CD4-positive, CD25-positive, alpha-beta regulatory T cell (primary cell): ENCODE measurements around the gene AMMECR1. TPM values are rescaled to one million over a fixed set of nuclear protein-coding genes. Genes with fewer than 3 reads are reported as not detected.
"Not testable (repeated sequence)": the region's sequence is repeated elsewhere in the genome, so short reads cannot be mapped to it uniquely, and the experiment has no call there.

Experiments used
- ATAC-seq, 2 donors: fragments of 150-1000 bp; cut with Tn5 transposase; one replicate each; pipeline ENCODE4 v1.10.0; 2021; ENCODE audit warnings: low read depth in 2 of 2, moderate number of reproducible peaks in 2 of 2, moderate library complexity in 1 of 2
- DNase-seq, 3 donors: peaks; one replicate each; pipeline versions ENCODE4 v3.0.0 to v3.0.0-alpha.2; 2012 to 2022; ENCODE audit warnings: mixed read lengths in 1 of 3
- H3K27ac ChIP-seq: one replicate; pipeline ENCODE4 v1.7.0; 2013; ENCODE audit warnings: mild to moderate bottlenecking, low read length; ENCODE audit not compliant: insufficient read depth, poor library complexity, severe bottlenecking
- H3K27me3 ChIP-seq: one replicate; pipeline ENCODE4 v1.7.0; 2013; ENCODE audit warnings: low read length; ENCODE audit not compliant: control insufficient read depth, insufficient read depth
- H3K36me3 ChIP-seq: one replicate; pipeline ENCODE4 v1.7.0; 2013; ENCODE audit warnings: mild to moderate bottlenecking, low read length, moderate library complexity; ENCODE audit not compliant: control insufficient read depth, insufficient read depth
- H3K4me1 ChIP-seq: 2 replicates; pipeline ENCODE4 v1.7.0; 2013; ENCODE audit warnings: mild to moderate bottlenecking, low read length; ENCODE audit not compliant: insufficient read depth, control insufficient read depth, poor library complexity, severe bottlenecking
- H3K4me3 ChIP-seq: one replicate; pipeline ENCODE4 v1.7.0; 2013; ENCODE audit warnings: low read depth, mild to moderate bottlenecking, low read length, moderate library complexity
- H3K9me3 ChIP-seq, 2 experiments: 1 replicate in 1 of 2; 2 replicates in 1 of 2; pipeline ENCODE4 v1.7.0; 2013; ENCODE audit warnings: low read length in 2 of 2, mild to moderate bottlenecking in 1 of 2, moderate library complexity in 1 of 2; ENCODE audit not compliant: control insufficient read depth in 2 of 2
- H3K27ac Mint-ChIP-seq, 3 donors: one replicate each; pipeline ENCODE4 v1.8.0; 2020 to 2022; ENCODE audit warnings: mild to moderate bottlenecking in 3 of 3, mixed read lengths in 3 of 3, moderate library complexity in 2 of 3
- H3K27me3 Mint-ChIP-seq: one replicate; pipeline ENCODE4 v1.8.0; 2022; ENCODE audit warnings: mild to moderate bottlenecking, mixed read lengths
- H3K36me3 Mint-ChIP-seq: one replicate; pipeline ENCODE4 v1.8.0; 2020; ENCODE audit warnings: mixed read lengths
- H3K4me1 Mint-ChIP-seq, 4 donors: one replicate each; pipeline ENCODE4 v1.8.0; 2020 to 2022; ENCODE audit warnings: mixed read lengths in 4 of 4, mild to moderate bottlenecking in 1 of 4
- H3K4me3 Mint-ChIP-seq, 4 donors: one replicate each; pipeline ENCODE4 v1.8.0; 2020 to 2022; ENCODE audit warnings: mild to moderate bottlenecking in 4 of 4, mixed read lengths in 4 of 4, moderate library complexity in 3 of 4
- H3K9me3 Mint-ChIP-seq, 7 donors: one replicate each; pipeline ENCODE4 v1.8.0; 2020 to 2022; ENCODE audit warnings: mixed read lengths in 7 of 7, mild to moderate bottlenecking in 3 of 7, moderate library complexity in 2 of 7
- polyA plus RNA-seq, 4 donors: library from polyadenylated mRNA; unstranded; fragments of 300-500 nt; fragmentation: Illumina TruSeq; gene quantifications; one replicate each; pipeline ENCODE4 v1.2.3, GENCODE V29; 2021
- total RNA-seq: library from RNA; stranded (reverse); gene quantifications from one replicate; pipeline ENCODE4 v1.2.3, GENCODE V29; 2022

The AMMECR1 gene
- total and polyA plus RNA-seq, 5 donors from 2014 or later = 11.0 to 23.1 (median 15.8) TPM

- Histone ChIP-seq H3K4me1 (no peaks in the 10 kb centered on the region), H3K4me3 (no peak overlapping the region), H3K27ac (no peak overlapping the region), H3K36me3 (no peaks in the 10 kb centered on the region), H3K9me3 (no peaks in the 10 kb centered on the region), H3K27me3 (no peaks in the 10 kb centered on the region)
- H3K4me1 Mint-ChIP-seq = peaks cover 0 to 9% (median 5%) of the 10 kb centered on the region in 4 donors
- H3K4me3 Mint-ChIP-seq = no peak overlapping the region
- peak in 2 of 3 donors; percentile 31 to 36 for DNase-seq
- H3K27ac Mint-ChIP-seq = no peak overlapping the region
- H3K36me3 Mint-ChIP-seq = peaks cover 4% of the 10 kb centered on the region
- no peak for ATAC-seq
- H3K27me3 Mint-ChIP-seq = no peaks in the 10 kb centered on the region
- H3K9me3 Mint-ChIP-seq = no peaks in the 10 kb centered on the region
These were observed 161.6 kb downstream of the AMMECR1 start for GRCh38 chrX:110156167-110156754.

GRCh38 chrX:110155759-110156158 is 162.1 kb downstream of the AMMECR1 start:
- no peak for ATAC-seq
- no peaks in the 10 kb centered on the region for H3K9me3 Mint-ChIP-seq
- Histone ChIP-seq H3K4me3 (no peak overlapping the region), H3K27ac (no peak overlapping the region), H3K27me3 (no peaks in the 10 kb centered on the region), H3K4me1 (no peaks in the 10 kb centered on the region), H3K9me3 (no peaks in the 10 kb centered on the region), H3K36me3 (no peaks in the 10 kb centered on the region)
- H3K4me3 Mint-ChIP-seq = no peak overlapping the region
- H3K27ac Mint-ChIP-seq = no peak overlapping the region
- H3K4me1 Mint-ChIP-seq = peaks cover 0 to 9% (median 5%) of the 10 kb centered on the region in 4 donors
- H3K36me3 Mint-ChIP-seq = peaks cover 4% of the 10 kb centered on the region
- no peak for DNase-seq
- no peaks in the 10 kb centered on the region for H3K27me3 Mint-ChIP-seq

- not testable (repeated sequence) for H3K4me1 Mint-ChIP-seq, H3K27ac Mint-ChIP-seq, ATAC-seq, DNase-seq, H3K4me1 ChIP-seq, H3K9me3 Mint-ChIP-seq, H3K36me3 ChIP-seq, H3K4me3 Mint-ChIP-seq, H3K9me3 ChIP-seq, H3K36me3 Mint-ChIP-seq, H3K27me3 ChIP-seq, H3K4me3 ChIP-seq, H3K27me3 Mint-ChIP-seq, H3K27ac ChIP-seq
These were observed 163.6 kb downstream of the AMMECR1 start for GRCh38 chrX:110154328-110154727.

- H3K27me3 ChIP-seq = no peaks in the 10 kb centered on the region
- no peaks in the 10 kb centered on the region for H3K9me3 Mint-ChIP-seq
- no peaks in the 10 kb centered on the region for H3K4me1 ChIP-seq
- ATAC-seq (no peak), DNase-seq (no peak)
- no peaks in the 10 kb centered on the region for H3K9me3 ChIP-seq
- no peak overlapping the region for H3K27ac Mint-ChIP-seq
- H3K4me1 Mint-ChIP-seq = peaks cover 0 to 5% (median 1%) of the 10 kb centered on the region in 4 donors
- no peak overlapping the region for H3K27ac ChIP-seq
- peaks cover 4% of the 10 kb centered on the region for H3K36me3 Mint-ChIP-seq
- no peaks in the 10 kb centered on the region for H3K36me3 ChIP-seq
- no peak overlapping the region for H3K4me3 ChIP-seq
- no peak overlapping the region for H3K4me3 Mint-ChIP-seq
- H3K27me3 Mint-ChIP-seq = no peaks in the 10 kb centered on the region
These were observed 164.0 kb downstream of the AMMECR1 start for GRCh38 chrX:110153896-110154295.

- no peak overlapping the region for H3K4me3 ChIP-seq
- H3K27me3 ChIP-seq = no peaks in the 10 kb centered on the region
- no peak for DNase-seq
- no peaks in the 10 kb centered on the region for H3K9me3 Mint-ChIP-seq
- no peaks in the 10 kb centered on the region for H3K36me3 ChIP-seq
- H3K4me1 ChIP-seq = no peaks in the 10 kb centered on the region
- no peaks in the 10 kb centered on the region for H3K27me3 Mint-ChIP-seq
- no peak for ATAC-seq
- no peak overlapping the region for H3K27ac ChIP-seq
- no peaks in the 10 kb centered on the region for H3K9me3 ChIP-seq
- H3K27ac Mint-ChIP-seq = no peak overlapping the region
- peaks cover 0 to 5% (median 1%) of the 10 kb centered on the region in 4 donors for H3K4me1 Mint-ChIP-seq
- peaks cover 4% of the 10 kb centered on the region for H3K36me3 Mint-ChIP-seq
- no peak overlapping the region for H3K4me3 Mint-ChIP-seq
These were observed 164.6 kb downstream of the AMMECR1 start for GRCh38 chrX:110153244-110153643.

GRCh38 chrX:110146521-110146920 is 171.4 kb downstream of the AMMECR1 start:
- Mint-ChIP-seq H3K4me3 (peak overlapping the region in 1 of 4 donors; percentile 32), H3K4me1 (peaks cover 0 to 13% (median 5%) of the 10 kb centered on the region in 4 donors), H3K27me3 (no peaks in the 10 kb centered on the region), H3K27ac (no peak overlapping the region), H3K36me3 (peaks cover 4% of the 10 kb centered on the region), H3K9me3 (no peaks in the 10 kb centered on the region)
- Histone ChIP-seq H3K4me1 (peaks cover 3% of the 10 kb centered on the region), H3K9me3 (no peaks in the 10 kb centered on the region), H3K4me3 (no peak overlapping the region), H3K27me3 (no peaks in the 10 kb centered on the region), H3K36me3 (no peaks in the 10 kb centered on the region), H3K27ac (no peak overlapping the region)
- DNase-seq (peak in 2 of 3 donors; percentile 46 to 59), ATAC-seq (peak; percentile 44 to 57)

DNA sequence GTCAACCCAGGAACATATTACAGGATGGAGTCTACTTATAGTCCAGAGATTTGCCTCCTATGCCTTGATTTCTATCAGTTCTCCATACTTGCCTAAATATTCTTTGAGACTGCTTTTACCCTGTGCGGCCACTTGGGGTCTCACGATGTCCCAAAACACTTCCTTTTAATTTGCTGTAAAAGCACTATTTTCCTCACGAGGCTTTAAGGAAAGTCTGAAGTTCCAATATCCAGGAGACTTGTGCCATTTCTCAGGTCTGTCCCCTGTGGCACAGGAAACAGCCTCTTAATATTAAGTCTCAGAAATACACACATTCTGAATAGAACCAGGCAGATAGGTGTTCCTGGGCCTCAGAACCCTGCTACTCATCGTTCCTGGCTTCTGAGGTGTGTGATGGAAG is 172.0 kb downstream of the AMMECR1 start:
- Mint-ChIP-seq H3K4me3 (no peak overlapping the region), H3K36me3 (peaks cover 4% of the 10 kb centered on the region), H3K9me3 (no peaks in the 10 kb centered on the region), H3K4me1 (peaks cover 0 to 13% (median 5%) of the 10 kb centered on the region in 4 donors), H3K27me3 (no peaks in the 10 kb centered on the region), H3K27ac (no peak overlapping the region)
- no peaks in the 10 kb centered on the region for H3K27me3 ChIP-seq
- peaks cover 3% of the 10 kb centered on the region for H3K4me1 ChIP-seq
- DNase-seq (peak in 2 of 3 donors; percentile 21 to 43), ATAC-seq (no peak)
- H3K4me3 ChIP-seq = no peak overlapping the region
- H3K9me3 ChIP-seq = no peaks in the 10 kb centered on the region
- no peaks in the 10 kb centered on the region for H3K36me3 ChIP-seq
- H3K27ac ChIP-seq = no peak overlapping the region

GRCh38 chrX:110145311-110145710 is 172.6 kb downstream of the AMMECR1 start:
- Histone ChIP-seq H3K9me3 (no peaks in the 10 kb centered on the region), H3K4me1 (peaks cover 3% of the 10 kb centered on the region), H3K27ac (no peak overlapping the region), H3K4me3 (no peak overlapping the region), H3K36me3 (no peaks in the 10 kb centered on the region), H3K27me3 (no peaks in the 10 kb centered on the region)
- Mint-ChIP-seq H3K36me3 (peaks cover 4% of the 10 kb centered on the region), H3K4me3 (no peak overlapping the region), H3K4me1 (peaks cover 0 to 13% (median 5%) of the 10 kb centered on the region in 4 donors), H3K27ac (peak overlapping the region in 1 of 3 donors; percentile 49), H3K27me3 (no peaks in the 10 kb centered on the region), H3K9me3 (no peaks in the 10 kb centered on the region)
- no peak for DNase-seq
- no peak for ATAC-seq
